GM19351 (cell line): ENCODE results near the gene MEGF6.

Source experiments
- ATAC-seq: cut with Tn5 transposase; IDR thresholded peaks from one replicate; pipeline ENCODE4 v1.9.1; 2021; ENCODE audit warnings: mild to moderate bottlenecking, moderate library complexity; ENCODE audit not compliant: unreplicated experiment

The MEGF6 gene, protein sequence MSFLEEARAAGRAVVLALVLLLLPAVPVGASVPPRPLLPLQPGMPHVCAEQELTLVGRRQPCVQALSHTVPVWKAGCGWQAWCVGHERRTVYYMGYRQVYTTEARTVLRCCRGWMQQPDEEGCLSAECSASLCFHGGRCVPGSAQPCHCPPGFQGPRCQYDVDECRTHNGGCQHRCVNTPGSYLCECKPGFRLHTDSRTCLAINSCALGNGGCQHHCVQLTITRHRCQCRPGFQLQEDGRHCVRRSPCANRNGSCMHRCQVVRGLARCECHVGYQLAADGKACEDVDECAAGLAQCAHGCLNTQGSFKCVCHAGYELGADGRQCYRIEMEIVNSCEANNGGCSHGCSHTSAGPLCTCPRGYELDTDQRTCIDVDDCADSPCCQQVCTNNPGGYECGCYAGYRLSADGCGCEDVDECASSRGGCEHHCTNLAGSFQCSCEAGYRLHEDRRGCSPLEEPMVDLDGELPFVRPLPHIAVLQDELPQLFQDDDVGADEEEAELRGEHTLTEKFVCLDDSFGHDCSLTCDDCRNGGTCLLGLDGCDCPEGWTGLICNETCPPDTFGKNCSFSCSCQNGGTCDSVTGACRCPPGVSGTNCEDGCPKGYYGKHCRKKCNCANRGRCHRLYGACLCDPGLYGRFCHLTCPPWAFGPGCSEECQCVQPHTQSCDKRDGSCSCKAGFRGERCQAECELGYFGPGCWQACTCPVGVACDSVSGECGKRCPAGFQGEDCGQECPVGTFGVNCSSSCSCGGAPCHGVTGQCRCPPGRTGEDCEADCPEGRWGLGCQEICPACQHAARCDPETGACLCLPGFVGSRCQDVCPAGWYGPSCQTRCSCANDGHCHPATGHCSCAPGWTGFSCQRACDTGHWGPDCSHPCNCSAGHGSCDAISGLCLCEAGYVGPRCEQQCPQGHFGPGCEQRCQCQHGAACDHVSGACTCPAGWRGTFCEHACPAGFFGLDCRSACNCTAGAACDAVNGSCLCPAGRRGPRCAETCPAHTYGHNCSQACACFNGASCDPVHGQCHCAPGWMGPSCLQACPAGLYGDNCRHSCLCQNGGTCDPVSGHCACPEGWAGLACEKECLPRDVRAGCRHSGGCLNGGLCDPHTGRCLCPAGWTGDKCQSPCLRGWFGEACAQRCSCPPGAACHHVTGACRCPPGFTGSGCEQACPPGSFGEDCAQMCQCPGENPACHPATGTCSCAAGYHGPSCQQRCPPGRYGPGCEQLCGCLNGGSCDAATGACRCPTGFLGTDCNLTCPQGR (N-terminal part only)

DNA sequence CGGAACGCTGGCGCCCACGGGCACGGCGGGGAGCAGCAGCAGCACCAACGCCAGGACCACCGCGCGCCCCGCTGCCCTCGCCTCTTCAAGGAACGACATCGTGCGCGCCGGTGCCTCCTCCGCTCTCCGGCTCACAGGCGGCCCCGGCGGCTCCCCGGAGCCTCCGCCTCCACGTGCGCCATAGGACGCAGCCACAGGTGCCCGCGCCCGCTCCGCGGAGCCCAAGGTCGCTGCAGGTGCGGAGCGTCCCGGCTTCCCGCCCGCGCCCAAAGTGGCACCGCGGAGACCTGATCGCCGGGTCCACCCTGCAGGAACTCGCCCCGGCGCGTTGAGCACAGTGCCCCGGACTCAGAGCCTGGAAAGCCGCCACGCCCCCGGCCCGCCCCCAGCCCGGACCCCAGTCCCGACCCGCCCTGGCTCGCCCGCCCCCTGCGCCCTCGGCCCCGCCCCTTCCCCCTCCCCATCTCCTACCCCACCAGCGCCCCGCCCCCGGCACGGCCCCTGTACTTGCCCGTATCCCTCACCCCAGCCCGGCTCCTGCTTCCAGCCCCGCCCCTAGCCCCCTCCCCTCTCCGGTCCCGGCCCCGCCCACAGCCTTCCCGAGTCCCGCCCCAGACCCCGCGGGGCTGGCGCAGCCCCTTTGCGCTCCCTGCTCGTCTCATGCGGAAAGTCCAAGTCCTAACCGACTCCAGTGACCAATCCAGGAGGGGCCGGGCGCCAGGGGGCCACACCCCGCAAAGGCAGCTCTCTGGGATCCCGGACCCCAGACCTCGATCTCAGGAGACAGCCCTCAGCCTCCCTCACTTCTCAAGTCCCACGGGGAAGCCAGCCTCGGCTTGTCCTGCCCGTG, at the start of gene MEGF6:
Gene MEGF6 (minus strand): TSS at position 339 of the 850 bp plus-strand sequence. CDS start 240 bp downstream, at position 99.
- no peak for ATAC-seq

DNA sequence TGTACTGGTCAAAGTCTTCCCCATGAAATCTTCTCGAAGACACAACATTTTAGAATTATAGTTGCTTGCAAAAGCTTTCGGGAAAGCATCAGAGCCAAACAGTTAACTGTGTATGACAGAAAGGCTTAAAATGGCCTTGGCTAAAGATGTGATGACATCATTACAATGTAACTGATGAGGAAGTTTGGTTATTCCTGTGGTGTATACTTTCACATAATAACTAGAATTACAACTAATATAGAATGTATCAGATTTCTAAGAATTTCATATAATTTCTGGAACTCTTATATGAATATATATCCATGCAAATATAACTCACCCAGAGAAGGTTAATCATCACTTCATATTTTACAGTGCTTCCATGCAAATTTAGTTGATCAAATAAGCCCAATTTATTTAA, 49.4 kb upstream of the MEGF6 start:
- no peak for ATAC-seq

DNA sequence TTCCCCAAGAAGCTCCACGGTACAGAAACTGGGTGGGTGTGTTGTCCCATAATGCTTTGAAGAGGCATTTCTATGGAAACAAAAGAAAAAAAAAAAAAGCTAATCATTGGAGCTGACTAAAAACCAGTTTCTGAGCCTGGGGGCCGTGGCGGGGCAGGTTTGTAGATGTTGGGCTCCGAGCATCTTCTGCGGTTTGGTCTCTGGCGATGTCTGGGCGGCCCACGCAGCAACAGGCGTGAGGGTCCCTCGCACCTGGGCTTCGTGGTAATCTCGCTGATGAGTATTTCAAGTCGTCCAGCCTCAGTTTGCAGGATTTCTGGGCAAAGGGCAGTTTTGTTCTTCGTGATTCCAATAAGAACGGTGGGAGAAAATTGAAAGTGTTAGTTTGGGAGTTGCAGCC, 47.8 kb upstream of the MEGF6 start:
- ATAC-seq: no peak

DNA sequence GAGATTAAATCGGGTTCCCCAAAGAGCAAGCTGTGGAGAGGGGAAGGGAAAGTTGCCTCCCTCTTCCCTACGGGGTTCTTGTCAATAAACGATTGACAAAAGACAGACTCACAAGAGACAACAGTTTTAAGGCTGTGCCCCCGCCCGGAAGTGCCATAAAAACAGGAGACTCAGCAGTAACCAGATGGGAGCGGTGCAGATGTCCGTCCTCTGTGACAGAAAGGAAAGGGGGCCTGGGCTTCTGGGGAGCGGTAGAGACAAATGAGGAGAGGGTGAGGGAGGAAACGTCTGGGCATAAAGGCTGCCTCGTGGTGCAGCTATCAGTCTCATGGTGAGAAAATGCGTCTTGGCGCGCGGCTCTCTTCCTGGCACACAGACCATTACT, 46.9 kb upstream of the MEGF6 start:
- no peak for ATAC-seq

DNA sequence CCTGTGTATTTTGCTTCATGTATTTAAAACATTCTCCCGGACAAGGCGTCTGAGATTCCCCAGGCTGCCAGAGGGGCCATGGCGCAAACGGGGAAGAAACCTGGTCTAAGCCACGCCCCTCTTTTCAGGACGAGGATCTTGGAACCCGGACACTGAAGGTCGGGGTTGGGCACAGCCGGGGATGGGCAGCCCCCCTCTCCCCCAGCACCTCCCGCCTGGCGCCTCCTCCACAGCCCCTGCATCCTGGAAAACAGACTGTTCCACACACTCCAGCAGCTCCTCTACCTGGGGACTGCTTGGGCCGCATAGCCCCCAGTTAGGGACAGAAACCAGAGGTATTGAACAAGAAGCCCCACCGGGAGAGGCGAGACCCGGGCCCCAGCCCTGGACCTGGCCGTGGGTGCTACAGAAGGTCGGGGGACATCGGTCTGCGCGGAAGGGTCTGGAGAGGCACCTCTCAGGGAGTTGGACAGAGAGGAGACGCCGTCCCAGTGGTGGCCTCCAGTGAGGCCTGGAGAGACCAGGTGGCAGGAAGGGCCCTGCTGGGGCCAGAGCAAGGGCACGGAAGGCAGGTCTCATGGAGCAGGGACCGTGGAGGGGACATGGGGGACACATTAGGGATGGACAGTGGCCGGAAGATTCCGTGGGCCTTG, 46.4 kb upstream of the MEGF6 start:
- no peak for ATAC-seq

DNA sequence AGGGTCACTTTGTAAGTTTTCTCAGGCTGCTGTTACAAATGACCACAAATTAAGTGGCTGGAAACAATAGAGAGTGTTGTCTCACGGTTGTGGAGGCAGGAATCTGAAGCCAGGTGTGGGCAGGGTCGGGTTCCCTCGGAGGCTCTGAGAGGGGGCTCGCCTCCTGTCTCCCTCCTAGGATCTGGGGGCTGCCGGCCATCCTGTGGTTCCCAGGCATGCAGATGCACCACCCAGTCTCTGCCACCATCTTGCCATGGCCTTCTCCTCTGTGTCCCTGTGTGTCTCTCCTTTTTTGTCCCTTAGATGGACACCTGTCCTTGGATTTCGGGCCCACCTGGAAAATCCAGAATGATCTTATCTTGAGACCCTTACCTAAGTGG, 45.8 kb upstream of the MEGF6 start:
- ATAC-seq: peak; percentile 25

DNA sequence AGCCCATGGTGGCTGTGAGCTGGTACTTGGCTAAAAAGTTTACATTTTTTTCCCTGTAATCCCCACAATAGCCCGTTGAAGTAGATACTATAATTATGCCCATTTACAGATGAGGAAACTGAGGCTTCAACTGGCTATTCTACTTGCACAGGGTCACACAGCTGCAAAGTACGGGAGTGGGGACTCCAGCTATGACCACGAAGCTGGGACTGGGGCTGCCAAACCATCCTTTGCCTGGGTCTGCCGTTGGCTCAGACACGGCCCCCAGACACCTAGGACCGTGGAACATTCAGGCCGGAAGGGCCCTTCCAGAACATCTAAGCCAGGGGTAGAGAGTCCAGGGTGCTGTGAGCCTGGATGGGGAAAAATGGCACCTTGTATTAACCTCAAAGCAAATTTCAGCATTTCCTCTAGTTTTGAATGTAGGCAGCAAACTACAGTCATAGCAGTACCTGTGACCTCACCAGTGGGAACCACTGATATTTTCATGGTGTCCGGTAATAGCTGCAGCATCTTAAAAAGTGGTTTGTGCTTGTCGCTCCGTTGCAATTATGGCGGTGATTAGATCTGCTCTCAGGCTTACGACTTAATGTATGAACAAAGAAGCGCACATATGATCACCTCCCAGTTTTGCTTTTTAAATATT, 45.3 kb upstream of the MEGF6 start:
- ATAC-seq: peak; percentile 71

DNA sequence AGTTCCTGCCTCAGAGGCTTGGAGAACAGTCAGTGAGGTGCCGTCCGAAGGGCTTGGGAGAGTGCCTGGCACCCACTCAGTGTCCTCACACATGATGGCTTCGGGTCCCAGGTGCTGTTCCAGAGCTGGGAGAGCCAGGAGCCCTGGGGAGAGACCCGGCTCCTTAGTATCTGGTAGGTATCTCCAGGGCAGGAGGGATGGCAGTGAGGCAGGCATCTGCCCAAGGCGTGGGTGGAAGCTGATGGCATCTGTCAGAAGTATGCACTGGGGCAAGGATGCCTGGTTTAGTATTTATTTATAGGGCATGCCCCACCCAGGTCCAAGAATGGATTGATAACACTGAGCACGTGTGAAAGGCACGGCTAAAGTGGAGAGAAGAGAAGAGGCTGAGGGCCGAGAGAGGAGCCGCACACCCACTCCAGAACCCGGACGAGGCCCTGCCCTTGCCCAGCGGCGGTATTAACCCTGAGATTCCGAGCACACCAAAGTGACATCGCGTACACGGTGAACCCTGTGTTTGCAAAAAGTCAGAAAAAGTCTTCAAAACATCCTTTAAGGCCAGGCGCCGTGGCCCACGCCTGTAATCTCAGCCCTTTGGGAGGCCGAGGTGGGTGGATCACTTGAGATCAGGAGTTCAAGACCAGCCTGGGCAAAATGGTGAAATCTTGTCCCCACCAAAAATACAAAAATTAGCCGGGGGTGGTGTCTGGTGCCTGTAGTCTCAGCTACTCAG, 43.4 kb upstream of the MEGF6 start:
- ATAC-seq: no peak

DNA sequence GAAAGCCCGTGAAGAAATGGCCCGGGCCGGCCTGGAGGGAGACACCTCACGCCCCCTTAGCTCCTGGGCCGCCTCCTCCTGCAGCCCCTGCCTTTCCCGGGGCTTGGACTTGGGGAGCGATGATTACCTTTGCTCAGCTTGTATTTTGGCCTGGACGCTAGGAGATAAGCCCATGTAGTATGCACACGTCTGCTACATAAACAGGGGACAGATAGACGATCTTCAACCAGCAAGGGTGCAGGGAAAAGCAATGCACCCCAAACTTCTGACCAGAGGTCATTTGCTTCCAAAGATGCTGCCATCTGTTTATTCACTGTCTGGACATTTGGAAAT, 41.9 kb upstream of the MEGF6 start:
- no peak for ATAC-seq

DNA sequence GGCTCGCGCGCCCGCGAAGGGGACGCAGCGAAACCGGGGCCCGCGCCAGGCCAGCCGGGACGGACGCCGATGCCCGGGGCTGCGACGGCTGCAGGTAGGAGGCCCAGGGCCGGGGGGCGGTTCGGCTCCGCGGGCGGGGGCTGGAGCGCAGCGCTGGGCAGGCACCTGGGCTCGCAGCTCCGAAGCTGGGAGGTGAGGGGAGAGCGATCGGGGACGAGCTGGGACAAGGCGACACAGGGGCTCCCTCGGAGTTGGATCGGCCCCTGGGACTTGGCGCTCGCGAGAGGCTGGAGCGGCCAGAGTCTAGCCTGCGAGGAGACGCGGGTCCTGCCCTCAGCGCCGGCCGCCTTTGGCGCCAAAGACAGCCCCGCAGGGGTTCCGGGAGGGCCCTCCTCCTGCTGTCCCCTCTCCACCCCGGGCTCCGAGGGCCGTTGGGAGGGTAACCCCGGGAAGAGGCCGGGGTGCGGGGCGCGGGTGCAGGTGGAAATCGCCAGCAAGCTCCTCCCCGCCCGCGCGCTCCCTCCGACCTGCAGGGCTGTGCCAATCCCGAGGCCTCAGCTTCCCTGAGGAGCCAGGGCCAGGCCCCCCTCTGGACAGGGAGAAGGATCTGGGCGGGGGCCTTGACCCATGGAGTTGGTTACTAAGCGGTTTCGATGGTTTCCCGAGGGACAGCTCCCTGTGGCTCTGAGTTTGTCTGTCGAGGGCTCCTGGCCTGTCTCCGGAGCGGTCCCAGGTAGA, 41.4 kb upstream of the MEGF6 start:
- ATAC-seq: no peak

DNA sequence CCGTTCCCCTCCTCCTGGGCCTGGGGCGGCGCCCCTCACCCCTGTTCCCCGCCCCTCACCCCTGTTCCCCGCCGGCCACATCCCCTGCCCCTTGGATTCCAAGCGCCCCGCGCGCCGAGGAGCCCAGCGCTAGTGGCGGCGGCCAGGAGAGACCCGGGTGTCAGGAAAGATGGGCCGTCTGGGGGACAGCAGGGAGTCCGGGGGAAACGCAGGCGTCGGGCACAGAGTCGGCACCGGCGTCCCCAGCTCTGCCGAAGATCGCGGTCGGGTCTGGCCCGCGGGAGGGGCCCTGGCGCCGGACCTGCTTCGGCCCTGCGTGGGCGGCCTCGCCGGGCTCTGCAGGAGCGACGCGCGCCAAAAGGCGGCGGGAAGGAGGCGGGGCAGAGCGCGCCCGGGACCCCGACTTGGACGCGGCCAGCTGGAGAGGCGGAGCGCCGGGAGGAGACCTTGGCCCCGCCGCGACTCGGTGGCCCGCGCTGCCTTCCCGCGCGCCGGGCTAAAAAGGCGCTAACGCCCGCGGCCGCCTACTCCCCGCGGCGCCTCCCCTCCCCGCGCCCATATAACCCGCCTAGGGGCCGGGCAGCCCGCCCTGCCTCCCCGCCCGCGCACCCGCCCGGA, 40.7 kb upstream of the MEGF6 start, which contains the start of gene TP73:
Gene TP73 (plus strand): TSS at position 587 of the 618 bp plus-strand sequence. CDS start 29,850 bp downstream, outside the sequence.
- no peak for ATAC-seq

DNA sequence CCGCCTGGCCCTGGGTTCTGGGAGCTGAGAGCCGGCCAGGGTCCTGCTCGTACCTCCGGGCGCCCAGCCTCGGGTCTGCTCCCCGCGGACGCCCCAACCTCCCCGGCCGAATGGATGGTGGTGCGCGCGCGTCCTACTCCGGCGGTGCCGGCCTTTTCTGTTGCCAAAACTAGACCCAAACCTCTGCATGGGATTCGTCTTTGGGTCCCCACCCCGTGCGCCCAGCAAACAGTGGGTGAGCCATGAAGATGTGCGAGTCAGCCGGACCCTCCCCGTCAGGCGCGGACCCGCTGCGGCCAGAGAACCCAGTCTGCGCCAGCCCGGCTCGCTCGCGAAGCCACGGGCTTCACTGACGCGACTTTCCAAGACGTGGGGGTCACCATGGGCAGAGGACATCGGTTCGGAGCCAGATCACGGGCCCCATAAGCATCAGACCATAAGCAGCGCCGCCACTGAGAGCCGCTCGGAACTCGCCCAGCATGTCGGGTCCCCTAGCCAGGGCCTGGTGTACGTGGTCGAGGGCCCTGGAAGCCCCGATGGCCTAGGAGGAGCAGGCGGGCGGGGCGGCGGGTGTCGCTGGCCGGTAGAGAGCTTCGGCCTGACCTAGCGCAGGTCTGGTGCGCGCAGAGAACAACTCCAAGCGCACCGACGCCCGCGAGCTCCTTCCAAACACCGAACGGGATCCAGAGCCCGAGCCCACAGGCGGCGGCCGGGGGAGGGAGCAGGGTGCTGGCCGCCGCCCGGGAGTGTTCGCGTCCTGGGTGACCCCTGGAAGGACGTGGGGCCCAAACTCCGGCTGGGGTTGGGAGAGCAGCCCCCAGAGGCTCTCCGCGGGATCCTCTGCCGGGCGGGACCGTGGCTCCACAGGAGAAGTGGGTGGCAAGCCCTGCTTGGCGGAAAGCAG, 40.0 kb upstream of the MEGF6 start:
- ATAC-seq: no peak

DNA sequence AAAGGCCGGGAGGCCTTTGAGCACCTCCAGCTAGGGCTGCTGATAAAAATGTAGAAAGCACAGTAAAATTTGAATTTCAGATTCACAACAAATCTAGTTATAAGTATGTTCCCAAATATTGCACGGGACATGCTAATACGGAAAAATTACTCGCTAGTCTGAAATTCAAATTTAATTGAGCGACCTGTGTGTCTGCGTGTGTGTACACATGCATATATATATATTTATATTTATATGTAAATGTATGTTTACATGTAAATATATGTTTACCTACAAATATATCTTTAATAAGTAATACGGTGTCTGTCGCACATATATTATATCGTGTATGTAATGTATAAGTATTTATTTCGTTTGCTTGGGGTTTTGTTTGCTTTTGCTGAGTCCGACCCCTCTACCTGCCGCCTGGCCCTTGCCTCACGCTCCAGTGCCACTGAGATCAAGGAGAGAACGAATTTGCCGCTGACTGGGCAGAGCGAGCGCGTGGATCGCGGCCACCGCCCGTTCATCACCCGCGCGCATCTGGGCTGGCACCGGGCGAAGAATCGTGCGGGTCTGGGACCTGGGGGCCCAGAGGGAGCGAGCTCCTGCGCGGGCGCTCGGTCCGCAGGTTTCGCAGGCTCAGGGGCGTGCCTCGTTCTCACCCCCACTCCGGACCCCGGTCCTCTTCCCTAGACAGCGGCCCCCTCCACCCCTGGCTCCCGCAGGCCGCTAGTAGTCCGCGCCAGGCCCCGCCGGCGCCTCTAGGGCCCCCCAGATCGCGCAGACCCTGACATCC, 39.1 kb upstream of the MEGF6 start:
- no peak for ATAC-seq

DNA sequence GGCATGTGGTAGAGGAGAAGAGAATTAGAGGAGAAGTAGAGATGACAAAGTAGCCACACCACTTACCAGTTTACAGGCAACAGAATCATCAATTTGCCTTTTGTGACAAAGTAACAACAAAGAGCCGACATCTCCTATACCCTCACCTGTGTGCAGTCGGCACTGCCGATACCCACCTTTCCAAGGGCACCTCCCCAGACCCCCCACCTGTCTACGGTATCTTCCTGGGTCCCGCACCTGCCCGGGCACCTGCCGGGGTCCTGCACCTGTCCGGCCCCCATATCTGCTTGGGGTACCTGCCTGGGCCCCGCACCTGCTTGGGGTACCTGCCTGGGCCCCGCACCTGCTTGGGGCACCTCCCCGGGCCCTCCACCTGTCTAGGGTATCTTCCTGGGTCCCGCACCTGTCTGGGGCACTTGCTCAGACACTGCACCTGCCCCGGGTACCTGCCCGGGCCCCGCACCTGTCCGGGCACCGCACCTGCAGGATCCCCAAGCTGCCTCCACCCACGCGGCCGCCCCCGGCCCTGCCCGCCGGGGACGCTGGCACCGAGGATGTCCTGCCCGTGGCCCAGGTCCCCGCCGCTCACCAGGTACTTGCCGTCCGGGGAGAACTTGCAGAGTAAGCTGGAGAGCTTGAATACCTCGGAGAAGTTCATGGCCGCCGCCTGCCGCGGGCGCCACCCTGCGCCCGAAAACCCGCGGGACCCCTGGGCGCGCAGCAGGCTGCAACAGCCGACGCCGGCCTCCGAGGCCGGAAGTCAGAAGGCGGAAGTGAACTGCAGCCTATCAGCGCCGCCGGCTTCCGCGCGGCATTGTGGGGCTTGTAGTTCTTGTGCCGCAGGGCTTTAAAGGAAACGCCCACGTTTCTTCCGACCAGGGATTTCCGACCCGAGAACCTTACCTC, 38.3 kb upstream of the MEGF6 start, which contains the start of gene WRAP73:
Gene WRAP73 (minus strand): TSS at position 762 of the 906 bp plus-strand sequence. CDS start 104 bp downstream, at position 658.
- peak; percentile 79 for ATAC-seq

DNA sequence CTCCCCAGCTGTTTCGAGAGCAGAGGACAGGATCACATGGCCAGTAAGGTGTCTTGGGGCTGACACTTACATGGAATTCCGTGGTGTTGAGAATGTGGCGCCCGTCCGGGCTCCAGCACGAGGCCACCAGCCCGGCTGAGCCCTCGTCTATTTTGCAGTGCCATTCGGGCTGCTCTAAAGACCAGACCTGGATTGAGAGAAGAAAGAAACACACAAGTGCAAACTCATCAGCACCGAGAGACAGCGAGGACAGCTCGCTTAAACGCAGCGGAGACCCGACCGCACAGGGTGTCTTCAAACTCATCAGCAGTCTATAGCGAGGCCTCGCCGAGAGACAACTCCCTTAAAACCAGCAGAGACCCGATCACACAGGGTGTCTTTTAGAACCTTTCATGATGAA, 35.3 kb upstream of the MEGF6 start:
- no peak for ATAC-seq
